ENCODE results near the gene RHBDL3. TPM values are rescaled to one million over a fixed set of nuclear protein-coding genes. Genes with fewer than 3 reads are reported as not detected.

Gene RHBDL3
- total RNA-seq, 1 experiment from 2014 or later, result 12.5 TPM

GRCh38 chr17:32264823-32265191, 825 bp upstream of the RHBDL3 start:
- Histone ChIP-seq H3K79me2 (ENCODE audit: insufficient read depth, low read length) (no peaks in the 10 kb centered on the region), H4K5ac (ENCODE audit: insufficient read length, low read depth, low read length) (no peak overlapping the region), H3K9ac (ENCODE audit: extremely low read depth, insufficient read length, low read length) (no peak overlapping the region), H3K27me3 (ENCODE audit: insufficient read depth, low read length) (peaks cover 6% of the 10 kb centered on the region; the same call in 1 of the 2 replicates), H3K18ac (ENCODE audit: insufficient read length, low read depth, low read length) (no peak overlapping the region), H4K91ac (ENCODE audit: insufficient read length, low read depth, low read length) (no peak overlapping the region), H4K8ac (replicated peaks; ENCODE audit: insufficient read length, low read depth, low read length) (no peak overlapping the region), H3K4me1 (ENCODE audit: insufficient read depth, low read length) (peaks cover 7% of the 10 kb centered on the region; the same call in 1 of the 2 replicates), H3K79me1 (ENCODE audit: insufficient read depth, low read depth, low read length, poor library complexity, severe bottlenecking) (no peaks in the 10 kb centered on the region), H2BK15ac (ENCODE audit: low read depth, low read length) (no peak overlapping the region), H3K4me2 (ENCODE audit: insufficient read depth, insufficient read length, low read length) (peak overlapping the region; percentile 49), H4K20me1 (ENCODE audit: control insufficient read depth, insufficient read depth, insufficient read length) (no peaks in the 10 kb centered on the region), H3K4ac (ENCODE audit: low read depth, low read length) (no peak overlapping the region), H3K14ac (ENCODE audit: insufficient read depth, low read length) (no peak overlapping the region), H3K23ac (ENCODE audit: insufficient read length, low read depth, low read length) (no peak overlapping the region), H2AFZ (ENCODE audit: low read length) (no peak overlapping the region), H2BK5ac (ENCODE audit: insufficient read length, low read length) (no peak overlapping the region), H3K27ac (ENCODE audit: insufficient read length, low read depth, low read length) (no peak overlapping the region), H3T11ph (ENCODE audit: low read length) (no peak overlapping the region), H3K56ac (ENCODE audit: insufficient read length, low read depth, low read length) (no peak overlapping the region), H3K9me3 (ENCODE audit: control insufficient read depth, low read depth, low read length) (no peaks in the 10 kb centered on the region), H2BK120ac (ENCODE audit: low read depth, low read length, poor library complexity, severe bottlenecking) (no peak overlapping the region), H2BK12ac (ENCODE audit: insufficient read length, low read depth, low read length) (no peak overlapping the region), H2BK20ac (ENCODE audit: low read depth, low read length, poor library complexity, severe bottlenecking) (no peak overlapping the region), H3K23me2 (ENCODE audit: insufficient read length, low read depth, low read length, poor library complexity, severe bottlenecking) (peaks cover 14% of the 10 kb centered on the region), H2AK5ac (ENCODE audit: insufficient read length, low read length) (no peak overlapping the region)
- TF ChIP-seq CTCF (conservative IDR thresholded peaks at IDR 0.05), result no peak
- Mint-ChIP-seq H3K4me1 (peaks cover 44 to 51% of the 10 kb centered on the region in 2 experiments), H3K27ac (no peak overlapping the region), H3K36me3 (ENCODE audit: insufficient read depth in 1 of 3, low read depth in 3 of 3) (peaks cover 0 to 8% (median 1%) of the 10 kb centered on the region in 3 experiments; a peak in 4 of 7 replicates), H3K4me3 (peak overlapping the region; percentile 73 to 88), H3K9me3 (no peaks in the 10 kb centered on the region), H3K27me3 (ENCODE audit: low read depth) (peaks cover 82% of the 10 kb centered on the region)
- no CpG with 5 or more reads among the region's 8 CpGs for WGBS (ENCODE audit: extremely low coverage, insufficient read length, low lambda C conversion rate)
- DNase-seq, result no peak
